WTC11 (cell line): ENCODE measurements around the gene MOB4. TPM values are rescaled to one million over a fixed set of nuclear protein-coding genes. Genes with fewer than 3 reads are reported as not detected.

Experiments
- ATAC-seq: fragments of 200-7000 bp; cut with Tn5 transposase; 2 replicates; pipeline ENCODE4 v1.10.0; 2021; ENCODE audit warnings: mild to moderate bottlenecking, moderate library complexity
- CTCF ChIA-PET: fragments of 300-600 bp; sonication (Branson Sonifier 250); formaldehyde crosslinking; loops from one replicate; lab custom pipeline; 2021; ENCODE audit warnings: antibody characterized with exemption; lab: Charles Lee
- POLR2A ChIA-PET: fragments of 350-600 bp; sonication (Branson Sonifier 250); formaldehyde crosslinking; loops from one replicate; lab custom pipeline; 2021; ENCODE audit warnings: antibody characterized with exemption; lab: Charles Lee
- DNase-seq: peaks from one replicate; pipeline ENCODE4 v3.0.0; 2021; ENCODE audit warnings: low spot score
- H3K27ac Mint-ChIP-seq: 2 replicates; pipeline ENCODE4 v1.8.0; 2021; ENCODE audit warnings: mixed read lengths
- H3K27me3 Mint-ChIP-seq: 2 replicates; pipeline ENCODE4 v1.8.0; 2021; ENCODE audit warnings: low read depth, mild to moderate bottlenecking, moderate library complexity, mixed read lengths
- H3K36me3 Mint-ChIP-seq: 2 replicates; pipeline ENCODE4 v1.8.0; 2021; ENCODE audit warnings: mixed read lengths
- H3K4me1 Mint-ChIP-seq: 2 replicates; pipeline ENCODE4 v1.8.0; 2022; ENCODE audit warnings: mixed read lengths
- H3K4me3 Mint-ChIP-seq: 2 replicates; pipeline ENCODE4 v1.8.0; 2021; ENCODE audit warnings: mild to moderate bottlenecking, moderate library complexity, mixed read lengths
- H3K9me3 Mint-ChIP-seq: 2 replicates; pipeline ENCODE4 v1.8.0; 2021; ENCODE audit warnings: mixed read lengths
- AR ChIP-seq: fragments of 250-450 bp; sonication (Bioruptor Pico); IDR thresholded peaks from 2 replicates; pipeline ENCODE4 v1.9.0; 2021; ENCODE audit warnings: mild to moderate bottlenecking
- ATF1 ChIP-seq: sonication (generic); formaldehyde crosslinking; IDR thresholded peaks from 2 replicates; pipeline ENCODE4 v1.8.1; 2023; ENCODE audit warnings: mild to moderate bottlenecking, moderate library complexity, missing genetic modification reagents
- ATF3 ChIP-seq: sonication (generic); formaldehyde crosslinking; conservative IDR thresholded peaks from 2 replicates; pipeline ENCODE4 v1.8.1; 2022; ENCODE audit warnings: mild to moderate bottlenecking, missing genetic modification reagents
- MLX ChIP-seq: sonication (generic); formaldehyde crosslinking; IDR thresholded peaks from 2 replicates; pipeline ENCODE4 v1.8.1; 2023; ENCODE audit warnings: mild to moderate bottlenecking, missing genetic modification reagents, moderate library complexity
- NR1H2 ChIP-seq: sonication (generic); formaldehyde crosslinking; IDR thresholded peaks from 2 replicates; pipeline ENCODE4 v1.9.0; 2021; ENCODE audit warnings: mild to moderate bottlenecking, moderate library complexity, missing genetic modification reagents
- NR2C2 ChIP-seq: sonication (generic); formaldehyde crosslinking; IDR thresholded peaks from 2 replicates; pipeline ENCODE4 v1.8.0; 2022; ENCODE audit warnings: mild to moderate bottlenecking, missing genetic modification reagents
- PREB ChIP-seq: sonication (generic); formaldehyde crosslinking; IDR thresholded peaks from 2 replicates; pipeline ENCODE4 v1.8.1; 2022; ENCODE audit warnings: mild to moderate bottlenecking, missing genetic modification reagents, moderate library complexity, borderline replicate concordance
- SOX15 ChIP-seq: fragments of 250-450 bp; sonication (Bioruptor Pico); IDR thresholded peaks from 2 replicates; pipeline ENCODE4 v1.9.0; 2021; ENCODE audit warnings: mild to moderate bottlenecking
- SP1 ChIP-seq: sonication (generic); formaldehyde crosslinking; conservative IDR thresholded peaks from 2 replicates; pipeline ENCODE4 v1.8.1; 2022; ENCODE audit warnings: missing genetic modification reagents
- STAT6 ChIP-seq: sonication (generic); formaldehyde crosslinking; conservative IDR thresholded peaks from 2 replicates; pipeline ENCODE4 v1.8.1; 2023; ENCODE audit warnings: mild to moderate bottlenecking, low read depth, missing genetic modification reagents, moderate library complexity
- USF2 ChIP-seq: sonication (generic); formaldehyde crosslinking; IDR thresholded peaks from 2 replicates; pipeline ENCODE4 v1.8.1; 2023; ENCODE audit warnings: mild to moderate bottlenecking, missing genetic modification reagents, moderate library complexity
- ZMAT4 ChIP-seq: fragments of 250-450 bp; sonication (Bioruptor Pico); IDR thresholded peaks from 2 replicates; pipeline ENCODE4 v1.9.0; 2021; ENCODE audit warnings: mild to moderate bottlenecking
- ZNF121 ChIP-seq: sonication (generic); formaldehyde crosslinking; IDR thresholded peaks from 2 replicates; pipeline ENCODE4 v1.8.0; 2023; ENCODE audit warnings: missing genetic modification reagents
- ZNF281 ChIP-seq: sonication (generic); formaldehyde crosslinking; IDR thresholded peaks from 2 replicates; pipeline ENCODE4 v1.8.0; 2023; ENCODE audit warnings: mild to moderate bottlenecking, missing genetic modification reagents
- ZNF317 ChIP-seq: sonication (generic); formaldehyde crosslinking; IDR thresholded peaks from 2 replicates; pipeline ENCODE4 v1.8.1; 2023; ENCODE audit warnings: low read depth, mild to moderate bottlenecking, moderate library complexity, missing genetic modification reagents, borderline replicate concordance
- total RNA-seq: library from RNA; stranded (reverse); gene quantifications from 3 replicates; pipeline ENCODE4 v1.2.3, GENCODE V29; 2021

MOB4 gene
- total RNA-seq, 1 experiment from 2014 or later = 47.8 TPM

GRCh38 chr2:197547163-197547900 is 31.5 kb downstream of the MOB4 start:
- peaks cover 9% of the 10 kb centered on the region for H3K4me1 Mint-ChIP-seq
- no peaks in the 10 kb centered on the region for H3K27me3 Mint-ChIP-seq
- H3K9me3 Mint-ChIP-seq = no peaks in the 10 kb centered on the region
- no peak for DNase-seq
- no peak for TF ChIP-seq AR (CRISPR knock-in tag)
- no peak for TF ChIP-seq ZNF121 (CRISPR knock-in tag)
- no peak for TF ChIP-seq ZNF281 (CRISPR knock-in tag)
- TF ChIP-seq ZNF317 (CRISPR knock-in tag) = no peak
- no peak for TF ChIP-seq MLX
- TF ChIP-seq ATF3 = no peak
- no peak for TF ChIP-seq PREB (CRISPR knock-in tag)
- TF ChIP-seq SP1 (CRISPR knock-in tag) = no peak
- no peak for TF ChIP-seq SOX15 (CRISPR knock-in tag)
- TF ChIP-seq ZMAT4 = no peak
- no peak for TF ChIP-seq ATF1 (CRISPR knock-in tag)
- no peak for TF ChIP-seq USF2 (CRISPR knock-in tag)
- no peak for TF ChIP-seq NR2C2 (CRISPR knock-in tag)
- no peak for TF ChIP-seq STAT6 (CRISPR knock-in tag)
- no peak for TF ChIP-seq NR1H2 (CRISPR knock-in tag)
- TF ChIP-seq, all 79 proteins: peak for 0
- peaks cover 42% of the 10 kb centered on the region for H3K36me3 Mint-ChIP-seq
- peak overlapping the region; percentile 35 for H3K27ac Mint-ChIP-seq
- no peak overlapping the region for H3K4me3 Mint-ChIP-seq
- ATAC-seq = no peak
- POLR2A ChIA-PET = no interaction called here
- CTCF ChIA-PET = no interaction called here
